ENCODE results near the gene ZNF823. TPM values are rescaled to one million over a fixed set of nuclear protein-coding genes. Genes with fewer than 3 reads are reported as not detected.
A peak's percentile ranks its signal among the peaks of the same experiment; 100 is the strongest.

ZNF823 gene
- total RNA-seq, 2 donors from 2014 or later: 3.5 to 4.5 TPM

- intact Hi-C loops (cut with DNase I): no loop called here
- DNase-seq (no peak), ATAC-seq (no peak)
Measured at GRCh38 chr19:11749751-11750150, 11.0 kb upstream of the ZNF823 start.

GRCh38 chr19:11747277-11747676 lies 8.5 kb upstream of the ZNF823 start:
- intact Hi-C loops (cut with DNase I): no loop called here
- ATAC-seq (no peak), DNase-seq (no peak)

- intact Hi-C loops (cut with DNase I): no loop called here
- ATAC-seq (no peak), DNase-seq (no peak)
Measured at GRCh38 chr19:11745869-11746268, 7.1 kb upstream of the ZNF823 start.

GRCh38 chr19:11737964-11738745 lies 591 bp downstream of the ZNF823 start:
- DNase-seq: peak; percentile 45
- intact Hi-C loops (cut with DNase I): loop anchor here in 1 of 2 donors (5.0 kb wide), 1 partner anchor 41 kb away; no protein-coding TSS in a partner anchor
- peak; percentile 60 to 75 for ATAC-seq

- intact Hi-C loops (cut with DNase I): loop anchor here in 1 of 2 donors (5.0 kb wide), 1 partner anchor 39 kb away; no protein-coding TSS in a partner anchor
- ATAC-seq: peak in 1 of 2 donors; percentile 11
- peak; percentile 58 for DNase-seq
Measured at GRCh38 chr19:11736696-11737095, 2.0 kb downstream of the ZNF823 start.

GRCh38 chr19:11735375-11735774 lies 3.4 kb downstream of the ZNF823 start:
- DNase-seq: no peak
- ATAC-seq: no peak
- intact Hi-C loops (cut with DNase I): loop anchor here in 1 of 2 donors (5.0 kb wide), 1 partner anchor 38 kb away; no protein-coding TSS in a partner anchor

GRCh38 chr19:11729586-11729985 lies 9.2 kb downstream of the ZNF823 start:
- intact Hi-C loops (cut with DNase I): no loop called here
- DNase-seq (no peak), ATAC-seq (no peak)

- intact Hi-C loops (cut with DNase I): no loop called here
- DNase-seq: no peak
- no peak for ATAC-seq
Measured at GRCh38 chr19:11722414-11722813, 16.3 kb downstream of the ZNF823 start.

- no peak for DNase-seq
- intact Hi-C loops (cut with DNase I): no loop called here
- no peak for ATAC-seq
Measured at GRCh38 chr19:11721681-11722080, 17.1 kb downstream of the ZNF823 start.

- DNase-seq (no peak), ATAC-seq (no peak)
- intact Hi-C loops (cut with DNase I): no loop called here
Measured at GRCh38 chr19:11710313-11710712, 28.4 kb downstream of the ZNF823 start.

GRCh38 chr19:11708457-11708856 lies 30.3 kb downstream of the ZNF823 start:
- ATAC-seq (no peak), DNase-seq (no peak)
- intact Hi-C loops (cut with DNase I): no loop called here

GRCh38 chr19:11705474-11705873 lies 33.3 kb downstream of the ZNF823 start:
- DNase-seq: no peak
- intact Hi-C loops (cut with DNase I): no loop called here

GRCh38 chr19:11704626-11705025 lies 34.1 kb downstream of the ZNF823 start:
- no peak for ATAC-seq
- DNase-seq: no peak
- intact Hi-C loops (cut with DNase I): no loop called here

More at GRCh38 chr19:11705474-11705873, 33.3 kb downstream of the ZNF823 start:
- ATAC-seq: no peak

GRCh38 chr19:11699931-11700794 lies 38.6 kb downstream of the ZNF823 start:
- intact Hi-C loops (cut with DNase I): loop anchor here in 1 of 2 donors (5.0 to 10.0 kb wide), 2 partner anchors 37 to 65 kb away; partner anchors contain the start of genes ZNF441 and ZNF823
- DNase-seq (no peak), ATAC-seq (no peak)

GRCh38 chr19:11698231-11698630 lies 40.5 kb downstream of the ZNF823 start:
- ATAC-seq: no peak
- no peak for DNase-seq
- intact Hi-C loops (cut with DNase I): loop anchor here in 1 of 2 donors (5.0 to 10.0 kb wide), 2 partner anchors 39 to 67 kb away; partner anchors contain the start of genes ZNF441 and ZNF823

- ATAC-seq: no peak
Measured at GRCh38 chr19:11697284-11697855, 41.4 kb downstream of the ZNF823 start.

GRCh38 chr19:11694533-11695439 lies 44.0 kb downstream of the ZNF823 start:
- intact Hi-C loops (cut with DNase I): loop anchor here in 1 of 2 donors (5.0 to 10.0 kb wide), 2 partner anchors 43 to 70 kb away; partner anchors contain the start of genes ZNF441 and ZNF823
- peak; percentile 97 for DNase-seq
- ATAC-seq: peak; percentile 100

More at GRCh38 chr19:11697284-11697855, 41.4 kb downstream of the ZNF823 start:
- no peak for DNase-seq
- intact Hi-C loops (cut with DNase I): loop anchor here in 1 of 2 donors (5.0 to 10.0 kb wide), 2 partner anchors 40 to 67 kb away; partner anchors contain the start of genes ZNF441 and ZNF823
